SU-DHL-6 (cell line): ENCODE results near the gene ELOB.

Experiments
- EZH2phosphoT487 ChIP-seq: fragments of 200-600 bp; sonication (generic), shearing (Covaris generic); conservative IDR thresholded peaks from 2 replicates; pipeline ENCODE4 v1.6.1; 2018; ENCODE audit warnings: mild to moderate bottlenecking, antibody characterized with exemption, low read length, moderate library complexity, mixed read lengths
- TF ChIP-seq, protein P1 (sequence below): fragments of 200-600 bp; sonication (generic); IDR thresholded peaks from one replicate; pipeline ENCODE4 v1.5.1; 2017; ENCODE audit warnings: antibody characterized with exemption, mild to moderate bottlenecking, low read length, moderate library complexity; ENCODE audit not compliant: insufficient read depth, poor library complexity, severe bottlenecking

- TF ChIP-seq, protein P1, sequence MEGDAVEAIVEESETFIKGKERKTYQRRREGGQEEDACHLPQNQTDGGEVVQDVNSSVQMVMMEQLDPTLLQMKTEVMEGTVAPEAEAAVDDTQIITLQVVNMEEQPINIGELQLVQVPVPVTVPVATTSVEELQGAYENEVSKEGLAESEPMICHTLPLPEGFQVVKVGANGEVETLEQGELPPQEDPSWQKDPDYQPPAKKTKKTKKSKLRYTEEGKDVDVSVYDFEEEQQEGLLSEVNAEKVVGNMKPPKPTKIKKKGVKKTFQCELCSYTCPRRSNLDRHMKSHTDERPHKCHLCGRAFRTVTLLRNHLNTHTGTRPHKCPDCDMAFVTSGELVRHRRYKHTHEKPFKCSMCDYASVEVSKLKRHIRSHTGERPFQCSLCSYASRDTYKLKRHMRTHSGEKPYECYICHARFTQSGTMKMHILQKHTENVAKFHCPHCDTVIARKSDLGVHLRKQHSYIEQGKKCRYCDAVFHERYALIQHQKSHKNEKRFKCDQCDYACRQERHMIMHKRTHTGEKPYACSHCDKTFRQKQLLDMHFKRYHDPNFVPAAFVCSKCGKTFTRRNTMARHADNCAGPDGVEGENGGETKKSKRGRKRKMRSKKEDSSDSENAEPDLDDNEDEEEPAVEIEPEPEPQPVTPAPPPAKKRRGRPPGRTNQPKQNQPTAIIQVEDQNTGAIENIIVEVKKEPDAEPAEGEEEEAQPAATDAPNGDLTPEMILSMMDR, result no peak
- no peak for TF ChIP-seq EZH2phosphoT487
Measured at GRCh38 chr16:2770057-2770951, 6.8 kb downstream of the ELOB start.
